Liver (tissue), 3 donors: Measurements from ENCODE around the gene ARL2.

Source experiments
- EGR1 ChIP-seq, 2 donors: IDR thresholded peaks; 2 replicates each; pipeline ENCODE4 v1.6.1; 2016 to 2018; ENCODE audit warnings: antibody characterized with exemption in 2 of 2, low read depth in 2 of 2
- FOXA1 ChIP-seq: IDR thresholded peaks from 2 replicates; pipeline ENCODE4 v1.6.1; 2016; ENCODE audit warnings: antibody characterized with exemption
- JUND ChIP-seq, 2 donors: IDR thresholded peaks; 2 replicates each; pipeline ENCODE4 v1.6.1; 2016; ENCODE audit warnings: antibody characterized with exemption in 2 of 2
- MAX ChIP-seq: IDR thresholded peaks from 2 replicates; pipeline ENCODE4 v1.6.1; 2016; ENCODE audit warnings: antibody characterized with exemption
- RAD21 ChIP-seq, 2 donors: IDR thresholded peaks; 2 replicates each; pipeline ENCODE4 v1.6.1; 2016; ENCODE audit warnings: antibody characterized with exemption in 2 of 2, mild to moderate bottlenecking in 2 of 2
- RXRA ChIP-seq, 2 donors: IDR thresholded peaks; 2 replicates each; pipeline ENCODE4 v1.6.1; 2017 to 2018; ENCODE audit warnings: antibody characterized with exemption in 2 of 2, mild to moderate bottlenecking in 1 of 2
- ZBTB33 ChIP-seq: IDR thresholded peaks from 2 replicates; pipeline ENCODE4 v1.6.1; 2016; ENCODE audit warnings: antibody characterized with exemption
- TF ChIP-seq, protein P1 (sequence below): fragments of 150-350 bp; IDR thresholded peaks from 2 replicates; pipeline ENCODE4 v1.5.1; 2017; ENCODE audit warnings: improper control_type of control experiment, low read depth, low read length; ENCODE audit not compliant: missing input control
- donor health status: healthy.
- donor health status: healthy.

DNA sequence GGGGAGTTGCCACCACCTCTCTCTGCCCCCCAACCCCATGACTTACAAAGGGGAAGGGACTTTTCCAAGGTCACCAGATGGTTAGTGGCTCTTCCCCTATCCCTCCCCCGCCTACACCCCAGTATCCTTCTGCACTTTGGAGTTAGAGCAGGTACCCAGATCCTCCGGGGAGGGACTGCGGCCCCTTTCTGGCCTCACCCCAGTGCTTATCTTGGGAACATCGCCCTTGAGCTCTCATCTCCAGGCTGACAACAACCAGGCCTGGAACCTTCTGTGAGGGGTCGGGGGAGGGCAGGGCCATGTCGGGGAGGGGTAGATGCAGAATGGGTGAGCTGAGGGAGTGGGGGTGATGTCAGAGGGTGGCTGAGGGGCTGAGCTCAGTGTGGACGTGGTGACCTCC, 51.9 kb downstream of the ARL2 start:
- TF ChIP-seq, protein P1, sequence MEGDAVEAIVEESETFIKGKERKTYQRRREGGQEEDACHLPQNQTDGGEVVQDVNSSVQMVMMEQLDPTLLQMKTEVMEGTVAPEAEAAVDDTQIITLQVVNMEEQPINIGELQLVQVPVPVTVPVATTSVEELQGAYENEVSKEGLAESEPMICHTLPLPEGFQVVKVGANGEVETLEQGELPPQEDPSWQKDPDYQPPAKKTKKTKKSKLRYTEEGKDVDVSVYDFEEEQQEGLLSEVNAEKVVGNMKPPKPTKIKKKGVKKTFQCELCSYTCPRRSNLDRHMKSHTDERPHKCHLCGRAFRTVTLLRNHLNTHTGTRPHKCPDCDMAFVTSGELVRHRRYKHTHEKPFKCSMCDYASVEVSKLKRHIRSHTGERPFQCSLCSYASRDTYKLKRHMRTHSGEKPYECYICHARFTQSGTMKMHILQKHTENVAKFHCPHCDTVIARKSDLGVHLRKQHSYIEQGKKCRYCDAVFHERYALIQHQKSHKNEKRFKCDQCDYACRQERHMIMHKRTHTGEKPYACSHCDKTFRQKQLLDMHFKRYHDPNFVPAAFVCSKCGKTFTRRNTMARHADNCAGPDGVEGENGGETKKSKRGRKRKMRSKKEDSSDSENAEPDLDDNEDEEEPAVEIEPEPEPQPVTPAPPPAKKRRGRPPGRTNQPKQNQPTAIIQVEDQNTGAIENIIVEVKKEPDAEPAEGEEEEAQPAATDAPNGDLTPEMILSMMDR, result no peak
- TF ChIP-seq RAD21 (IDR thresholded peaks at IDR 0.05) (no peak), FOXA1 (no peak), JUND (IDR thresholded peaks at IDR 0.05) (no peak), RXRA (IDR thresholded peaks at IDR 0.05) (no peak), MAX (no peak), EGR1 (IDR thresholded peaks at IDR 0.05; ENCODE audit: low read depth in 2 of 2) (no peak), ZBTB33 (no peak)
